ENCODE measurements around the gene ALKBH5. TPM values are rescaled to one million over a fixed set of nuclear protein-coding genes. Genes with fewer than 3 reads are reported as not detected.

ALKBH5 gene
- total and polyA plus RNA-seq, 2 donors (not counting 1 experiment from before 2014, with no cell fraction given), result 70.3 to 103 TPM

- peak; percentile 91 to 93 for DNase-seq (ENCODE audit: low read depth in 2 of 2)
Observed at GRCh38 chr17:18225121-18225641, 41.6 kb downstream of the ALKBH5 start, which contains the start of gene LLGL1. LLGL1 (plus strand) TSS chr17:18225635; CDS start chr17:18225683, 48 bp downstream.

GRCh38 chr17:18225642-18226283 lies 42.1 kb downstream of the ALKBH5 start:
- Histone ChIP-seq H3K4me3 (replicated peaks in 1 of 4; ENCODE audit: control extremely low read depth in 1 of 4, insufficient read depth in 1 of 4, low read depth in 3 of 4, low read length in 4 of 4) (peak overlapping the region; percentile 65 to 83 (median 74)), H2AFZ (ENCODE audit: low read length) (peak overlapping the region; percentile 52), H3K27me3 (ENCODE audit: control insufficient read depth, insufficient read depth, low read length) (no peaks in the 10 kb centered on the region), H3K9ac (ENCODE audit: insufficient read depth, low read length) (peak overlapping the region; percentile 51), H3K4me2 (ENCODE audit: extremely low read depth, insufficient read depth, low read length) (peak overlapping the region; percentile 77), H3K4me1 (ENCODE audit: control insufficient read depth, extremely low read depth, insufficient read depth, low read length) (peaks cover 19% of the 10 kb centered on the region), H4K20me1 (ENCODE audit: control insufficient read depth, extremely low read depth, insufficient read depth, low read length) (no peaks in the 10 kb centered on the region), H3K27ac (ENCODE audit: insufficient read depth, low read length) (peak overlapping the region; percentile 66), H3K36me3 (ENCODE audit: control insufficient read depth, insufficient read depth, low read length) (peaks cover 2% of the 10 kb centered on the region), H3K79me2 (ENCODE audit: control insufficient read depth, insufficient read depth, low read length) (peaks cover 11% of the 10 kb centered on the region), H3K9me3 (ENCODE audit: control insufficient read depth, insufficient read depth, low read depth, low read length) (no peaks in the 10 kb centered on the region)
- DNase-seq (ENCODE audit: low read depth in 2 of 2), result peak in 1 of 2 donors; percentile 10
- no peak for TF ChIP-seq CTCF (conservative IDR thresholded peaks at IDR 0.05 in 1 of 2, IDR thresholded peaks at IDR 0.05 in 1 of 2; ENCODE audit: low read depth in 1 of 2, low read length in 2 of 2)
- no peak for TF ChIP-seq EZH2 (IDR thresholded peaks at IDR 0.05; ENCODE audit: low read length, missing control alignments)

More at GRCh38 chr17:18225121-18225641, 41.6 kb downstream of the ALKBH5 start, which contains the start of gene LLGL1:
- H3K27me3 ChIP-seq (ENCODE audit: control insufficient read depth, insufficient read depth, low read length), result no peaks in the 10 kb centered on the region
- H3K4me2 ChIP-seq (ENCODE audit: extremely low read depth, insufficient read depth, low read length), result peak within 1 kb of the TSS; percentile 77
- H4K20me1 ChIP-seq (ENCODE audit: control insufficient read depth, extremely low read depth, insufficient read depth, low read length), result no peaks in the 10 kb centered on the region
- H3K9ac ChIP-seq (ENCODE audit: insufficient read depth, low read length), result peak within 1 kb of the TSS; percentile 51
- peaks cover 11% of the 10 kb centered on the region for H3K79me2 ChIP-seq (ENCODE audit: control insufficient read depth, insufficient read depth, low read length)
- H3K9me3 ChIP-seq (ENCODE audit: control insufficient read depth, insufficient read depth, low read depth, low read length), result no peaks in the 10 kb centered on the region
- peak within 1 kb of the TSS; percentile 97 for H2AFZ ChIP-seq (ENCODE audit: low read length)
- H3K27ac ChIP-seq (ENCODE audit: insufficient read depth, low read length), result peak within 1 kb of the TSS; percentile 66
- peaks cover 19% of the 10 kb centered on the region for H3K4me1 ChIP-seq (ENCODE audit: control insufficient read depth, extremely low read depth, insufficient read depth, low read length)
- peak within 1 kb of the TSS; percentile 65 to 83 (median 74) for H3K4me3 ChIP-seq (replicated peaks in 1 of 4; ENCODE audit: control extremely low read depth in 1 of 4, insufficient read depth in 1 of 4, low read depth in 3 of 4, low read length in 4 of 4)
- peaks cover 2% of the 10 kb centered on the region for H3K36me3 ChIP-seq (ENCODE audit: control insufficient read depth, insufficient read depth, low read length)
- no peak for TF ChIP-seq EZH2 (IDR thresholded peaks at IDR 0.05; ENCODE audit: low read length, missing control alignments)
- TF ChIP-seq CTCF (conservative IDR thresholded peaks at IDR 0.05 in 1 of 2, IDR thresholded peaks at IDR 0.05 in 1 of 2; ENCODE audit: low read depth in 1 of 2, low read length in 2 of 2), result no peak

- H2AFZ ChIP-seq (ENCODE audit: low read length), result no peak overlapping the region
- H4K20me1 ChIP-seq (ENCODE audit: control insufficient read depth, extremely low read depth, insufficient read depth, low read length), result no peaks in the 10 kb centered on the region
Observed at GRCh38 chr17:18226284-18226945, 42.8 kb downstream of the ALKBH5 start.

More at GRCh38 chr17:18226284-18226945, 42.8 kb downstream of the ALKBH5 start:
- peak overlapping the region; percentile 65 to 83 (median 74) for H3K4me3 ChIP-seq (replicated peaks in 1 of 4; ENCODE audit: control extremely low read depth in 1 of 4, insufficient read depth in 1 of 4, low read depth in 3 of 4, low read length in 4 of 4)
- peaks cover 13% of the 10 kb centered on the region for H3K4me1 ChIP-seq (ENCODE audit: control insufficient read depth, extremely low read depth, insufficient read depth, low read length)
- no peak overlapping the region for H3K9ac ChIP-seq (ENCODE audit: insufficient read depth, low read length)
- H3K4me2 ChIP-seq (ENCODE audit: extremely low read depth, insufficient read depth, low read length), result peak overlapping the region; percentile 77
- H3K36me3 ChIP-seq (ENCODE audit: control insufficient read depth, insufficient read depth, low read length), result peaks cover 2% of the 10 kb centered on the region
- DNase-seq (ENCODE audit: low read depth in 2 of 2), result peak in 1 of 2 donors; percentile 11
- no peaks in the 10 kb centered on the region for H3K9me3 ChIP-seq (ENCODE audit: control insufficient read depth, insufficient read depth, low read depth, low read length)
- TF ChIP-seq CTCF (conservative IDR thresholded peaks at IDR 0.05 in 1 of 2, IDR thresholded peaks at IDR 0.05 in 1 of 2; ENCODE audit: low read depth in 1 of 2, low read length in 2 of 2) (no peak), EZH2 (IDR thresholded peaks at IDR 0.05; ENCODE audit: low read length, missing control alignments) (no peak)
- H3K79me2 ChIP-seq (ENCODE audit: control insufficient read depth, insufficient read depth, low read length), result peaks cover 11% of the 10 kb centered on the region
- no peak overlapping the region for H3K27ac ChIP-seq (ENCODE audit: insufficient read depth, low read length)
- no peaks in the 10 kb centered on the region for H3K27me3 ChIP-seq (ENCODE audit: control insufficient read depth, insufficient read depth, low read length)
